Bronchial epithelial cell (primary cell): ENCODE measurements around the gene SMKR1. TPM values are rescaled to one million over a fixed set of nuclear protein-coding genes. Genes with fewer than 3 reads are reported as not detected.
A peak's percentile ranks its signal among the peaks of the same experiment; 100 is the strongest.
"Not testable (repeated sequence)": the region's sequence is repeated elsewhere in the genome, so short reads cannot be mapped to it uniquely, and the experiment has no call there.

Experiments used
- DNase-seq: peaks from one replicate; pipeline ENCODE4 v3.0.0-alpha.2; 2010; ENCODE audit warnings: low read depth
- FAIRE-seq: peaks from 2 replicates; lab custom pipeline; 2011; peaks lifted over from hg19 to GRCh38; lab: Jason Lieb, UNC
- H3K27me3 ChIP-seq: 2 replicates; pipeline ENCODE4 v1.5.1; 2011; ENCODE audit warnings: low read length; ENCODE audit not compliant: control insufficient read depth, insufficient read depth
- H3K36me3 ChIP-seq: 2 replicates; pipeline ENCODE4 v1.5.1; 2011; ENCODE audit warnings: low read length; ENCODE audit not compliant: control insufficient read depth, insufficient read depth
- H3K4me3 ChIP-seq: 2 replicates; pipeline ENCODE4 v1.5.1; 2011; ENCODE audit warnings: mild to moderate bottlenecking, low read depth, low read length, control low read depth
- total RNA-seq: library from RNA; depleted of rRNA; stranded (reverse); fragments of >200 nt; gene quantifications from 2 replicates; pipeline ENCODE4 v1.2.1, GENCODE V29; 2014
- TF ChIP-seq, protein P1 (sequence below): IDR thresholded peaks from 2 replicates; pipeline ENCODE4 v1.5.1; 2011; ENCODE audit warnings: mild to moderate bottlenecking, moderate library complexity, low read length, control low read depth, inconsistent platforms; ENCODE audit not compliant: insufficient read depth, severe bottlenecking

The SMKR1 gene
- total RNA-seq, 1 donor from 2014 or later, result 1.3 TPM

- Histone ChIP-seq H3K27me3 (peaks cover 4% of the 10 kb centered on the region), H3K36me3 (no peaks in the 10 kb centered on the region), H3K4me3 (no peak overlapping the region)
- FAIRE-seq (no peak), DNase-seq (no peak)
- TF ChIP-seq, protein P1, sequence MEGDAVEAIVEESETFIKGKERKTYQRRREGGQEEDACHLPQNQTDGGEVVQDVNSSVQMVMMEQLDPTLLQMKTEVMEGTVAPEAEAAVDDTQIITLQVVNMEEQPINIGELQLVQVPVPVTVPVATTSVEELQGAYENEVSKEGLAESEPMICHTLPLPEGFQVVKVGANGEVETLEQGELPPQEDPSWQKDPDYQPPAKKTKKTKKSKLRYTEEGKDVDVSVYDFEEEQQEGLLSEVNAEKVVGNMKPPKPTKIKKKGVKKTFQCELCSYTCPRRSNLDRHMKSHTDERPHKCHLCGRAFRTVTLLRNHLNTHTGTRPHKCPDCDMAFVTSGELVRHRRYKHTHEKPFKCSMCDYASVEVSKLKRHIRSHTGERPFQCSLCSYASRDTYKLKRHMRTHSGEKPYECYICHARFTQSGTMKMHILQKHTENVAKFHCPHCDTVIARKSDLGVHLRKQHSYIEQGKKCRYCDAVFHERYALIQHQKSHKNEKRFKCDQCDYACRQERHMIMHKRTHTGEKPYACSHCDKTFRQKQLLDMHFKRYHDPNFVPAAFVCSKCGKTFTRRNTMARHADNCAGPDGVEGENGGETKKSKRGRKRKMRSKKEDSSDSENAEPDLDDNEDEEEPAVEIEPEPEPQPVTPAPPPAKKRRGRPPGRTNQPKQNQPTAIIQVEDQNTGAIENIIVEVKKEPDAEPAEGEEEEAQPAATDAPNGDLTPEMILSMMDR, result no peak
Measured at GRCh38 chr7:129522088-129522970, 20.0 kb downstream of the SMKR1 start.

- Histone ChIP-seq H3K27me3 (peaks cover 4% of the 10 kb centered on the region), H3K36me3 (no peaks in the 10 kb centered on the region), H3K4me3 (no peak overlapping the region)
- DNase-seq, result no peak
- FAIRE-seq, result no peak
- TF ChIP-seq, protein P1, result no peak
Measured at GRCh38 chr7:129522971-129523340, 20.6 kb downstream of the SMKR1 start.

- TF ChIP-seq, protein P1, result no peak
- Histone ChIP-seq H3K27me3 (peaks cover 4% of the 10 kb centered on the region), H3K36me3 (no peaks in the 10 kb centered on the region), H3K4me3 (no peak overlapping the region)
- FAIRE-seq (no peak), DNase-seq (no peak)
Measured at GRCh38 chr7:129523924-129524323, 21.6 kb downstream of the SMKR1 start.

- not testable (repeated sequence) for H3K36me3 ChIP-seq, FAIRE-seq, H3K4me3 ChIP-seq, H3K27me3 ChIP-seq
- peak; percentile 28 for DNase-seq
Measured at GRCh38 chr7:129524405-129524804, 22.1 kb downstream of the SMKR1 start.

DNA sequence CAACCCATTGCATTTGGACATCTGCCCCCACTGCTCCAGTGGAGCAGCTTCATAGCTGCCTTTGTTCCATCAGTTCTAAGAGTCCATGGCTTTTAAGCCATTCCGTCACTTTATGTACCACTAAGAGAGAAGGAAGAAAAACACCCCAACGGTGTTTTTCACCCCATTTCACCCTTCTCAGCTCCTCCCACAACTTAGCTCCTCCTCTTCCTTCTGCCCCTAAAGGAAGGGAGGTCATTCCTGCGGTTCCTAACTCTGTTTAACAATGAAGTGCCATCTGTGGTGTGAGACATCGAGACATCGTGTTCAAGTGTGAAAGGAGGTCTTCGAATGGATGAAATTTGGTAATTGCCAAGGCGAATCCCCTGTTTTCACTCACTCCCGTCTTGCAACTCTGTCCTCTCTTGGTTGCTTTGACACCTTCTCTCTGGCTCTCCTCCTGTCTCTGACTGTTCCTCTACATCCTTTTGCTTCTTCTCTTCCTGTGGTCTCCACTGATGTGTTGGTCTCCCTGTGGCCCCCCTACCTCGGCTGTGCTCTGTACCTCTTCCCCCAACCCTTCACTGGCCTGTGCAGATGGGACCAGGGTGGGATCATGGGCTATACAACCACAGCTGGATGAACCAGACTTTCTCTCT, 23.0 kb downstream of the SMKR1 start:
- TF ChIP-seq, protein P1, result no peak
- Histone ChIP-seq H3K27me3 (peaks cover 4% of the 10 kb centered on the region), H3K36me3 (no peaks in the 10 kb centered on the region), H3K4me3 (no peak overlapping the region)
- DNase-seq (no peak), FAIRE-seq (no peak)

GRCh38 chr7:129529643-129530042, 27.3 kb downstream of the SMKR1 start:
- H3K36me3 ChIP-seq, result no peaks in the 10 kb centered on the region
- TF ChIP-seq, protein P1, result no peak
- no peak overlapping the region for H3K4me3 ChIP-seq
- no peaks in the 10 kb centered on the region for H3K27me3 ChIP-seq
- no peak for FAIRE-seq
- no peak for DNase-seq
